OCI-LY1 (cell line): ENCODE data around the gene AVPR1B.

Experiments
- EZH2 ChIP-seq: fragments of 200-600 bp; sonication (generic), shearing (Covaris generic); IDR thresholded peaks from 2 replicates; pipeline ENCODE4 v1.8.0; 2017; ENCODE audit warnings: borderline replicate concordance, mixed run types, mild to moderate bottlenecking, antibody characterized with exemption, low read length, moderate library complexity, mixed read lengths
- TF ChIP-seq, protein P1 (sequence below): fragments of 200-600 bp; sonication (generic), shearing (Covaris generic); IDR thresholded peaks from 2 replicates; pipeline ENCODE4 v1.5.1; 2017; ENCODE audit warnings: mild to moderate bottlenecking, antibody characterized with exemption, low read length, moderate library complexity, mixed read lengths

DNA sequence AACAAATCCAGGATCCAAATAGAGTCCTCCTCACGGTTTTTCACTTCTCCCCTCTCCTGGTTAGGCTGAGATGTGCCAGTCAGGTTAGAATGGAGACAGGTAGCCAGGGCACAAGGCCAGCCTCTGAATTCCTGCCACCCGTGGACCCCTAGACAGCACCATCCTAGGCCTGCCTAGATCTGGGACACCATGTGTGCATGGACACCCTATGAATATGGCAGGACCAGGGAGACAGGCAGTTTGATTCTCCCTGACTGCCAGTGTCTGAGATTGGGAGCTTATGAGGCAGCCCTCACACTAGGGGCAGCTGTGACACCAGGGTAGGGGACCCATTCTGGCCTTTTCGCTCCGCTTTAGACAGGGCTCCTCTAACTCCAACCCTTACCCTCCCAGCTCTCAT, 7.5 kb downstream of the AVPR1B start:
- TF ChIP-seq EZH2: no peak
- TF ChIP-seq, protein P1, sequence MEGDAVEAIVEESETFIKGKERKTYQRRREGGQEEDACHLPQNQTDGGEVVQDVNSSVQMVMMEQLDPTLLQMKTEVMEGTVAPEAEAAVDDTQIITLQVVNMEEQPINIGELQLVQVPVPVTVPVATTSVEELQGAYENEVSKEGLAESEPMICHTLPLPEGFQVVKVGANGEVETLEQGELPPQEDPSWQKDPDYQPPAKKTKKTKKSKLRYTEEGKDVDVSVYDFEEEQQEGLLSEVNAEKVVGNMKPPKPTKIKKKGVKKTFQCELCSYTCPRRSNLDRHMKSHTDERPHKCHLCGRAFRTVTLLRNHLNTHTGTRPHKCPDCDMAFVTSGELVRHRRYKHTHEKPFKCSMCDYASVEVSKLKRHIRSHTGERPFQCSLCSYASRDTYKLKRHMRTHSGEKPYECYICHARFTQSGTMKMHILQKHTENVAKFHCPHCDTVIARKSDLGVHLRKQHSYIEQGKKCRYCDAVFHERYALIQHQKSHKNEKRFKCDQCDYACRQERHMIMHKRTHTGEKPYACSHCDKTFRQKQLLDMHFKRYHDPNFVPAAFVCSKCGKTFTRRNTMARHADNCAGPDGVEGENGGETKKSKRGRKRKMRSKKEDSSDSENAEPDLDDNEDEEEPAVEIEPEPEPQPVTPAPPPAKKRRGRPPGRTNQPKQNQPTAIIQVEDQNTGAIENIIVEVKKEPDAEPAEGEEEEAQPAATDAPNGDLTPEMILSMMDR: no peak
